Natural killer cell (primary cell): ENCODE measurements around the gene PRB3. TPM values are rescaled to one million over a fixed set of nuclear protein-coding genes. Genes with fewer than 3 reads are reported as not detected.

Experiments used
- ATAC-seq, 3 donors: fragments of 150-1000 bp in 2 of 3; fragments of 200-7000 bp in 1 of 3; cut with Tn5 transposase; 1 replicate in 1 of 3; 2 replicates in 2 of 3; pipeline ENCODE4 v1.10.0; 2021; ENCODE audit warnings: mild to moderate bottlenecking in 2 of 3, moderate library complexity in 2 of 3
- DNase-seq, 2 donors: peaks; one replicate each; pipeline versions ENCODE4 v3.0.0 to v3.0.0-alpha.2; 2013 to 2021; ENCODE audit warnings: mixed read lengths in 1 of 2
- H3K27ac ChIP-seq: one replicate; pipeline ENCODE4 v1.5.1; 2013; ENCODE audit warnings: mild to moderate bottlenecking, low read length
- H3K27me3 ChIP-seq: one replicate; pipeline ENCODE4 v1.6.1; 2013; ENCODE audit warnings: low read length; ENCODE audit not compliant: control insufficient read depth, insufficient read depth
- H3K36me3 ChIP-seq: one replicate; pipeline ENCODE4 v1.6.1; 2013; ENCODE audit warnings: low read length; ENCODE audit not compliant: control insufficient read depth, insufficient read depth
- H3K4me1 ChIP-seq: one replicate; pipeline ENCODE4 v1.6.1; 2013; ENCODE audit warnings: low read length; ENCODE audit not compliant: control insufficient read depth, insufficient read depth
- H3K4me3 ChIP-seq: one replicate; pipeline ENCODE4 v1.5.1; 2013; ENCODE audit warnings: low read length
- H3K9me3 ChIP-seq: one replicate; pipeline ENCODE4 v1.6.1; 2013; ENCODE audit warnings: low read length; ENCODE audit not compliant: control insufficient read depth, insufficient read depth
- H3K27ac Mint-ChIP-seq, 2 donors: one replicate each; pipeline ENCODE4 v1.8.0; 2022; ENCODE audit warnings: mild to moderate bottlenecking in 2 of 2, mixed read lengths in 2 of 2, moderate library complexity in 1 of 2
- H3K27me3 Mint-ChIP-seq, 2 donors: one replicate each; pipeline ENCODE4 v1.8.0; 2022; ENCODE audit warnings: low read depth in 2 of 2, mixed read lengths in 2 of 2
- H3K36me3 Mint-ChIP-seq: one replicate; pipeline ENCODE4 v1.8.0; 2022; ENCODE audit warnings: mixed read lengths
- H3K4me1 Mint-ChIP-seq, 2 donors: one replicate each; pipeline ENCODE4 v1.8.0; 2022; ENCODE audit warnings: mixed read lengths in 2 of 2
- H3K4me3 Mint-ChIP-seq: one replicate; pipeline ENCODE4 v1.8.0; 2022; ENCODE audit warnings: mild to moderate bottlenecking, moderate library complexity, mixed read lengths
- H3K9me3 Mint-ChIP-seq, 2 donors: one replicate each; pipeline ENCODE4 v1.8.0; 2022; ENCODE audit warnings: mixed read lengths in 2 of 2
- CTCF ChIP-seq: fragments of 200-600 bp; IDR thresholded peaks from one replicate; pipeline ENCODE4 v1.8.0; 2022; ENCODE audit warnings: antibody characterized with exemption
- WGBS: methylation state at CpG from one replicate; pipeline ENCODE4 v1.1.7; 2013; ENCODE audit warnings: missing lambda C conversion rate; ENCODE audit not compliant: insufficient coverage; 5-methylcytosine and 5-hydroxymethylcytosine counted together
- intact Hi-C: fragments of 100-400 bp; cut with micrococcal nuclease; formaldehyde crosslinking; loops from one replicate; pipeline ENCODE4 v1.14.2; 2022
- total RNA-seq, 4 donors: library from RNA; stranded (reverse); fragments of 120-200 nt in 1 of 4; gene quantifications; one replicate each; pipeline versions ENCODE4 v1.2.3 to v1.2.4, GENCODE V29; 2013 to 2022

Gene PRB3
- total RNA-seq, 3 donors from 2014 or later (not counting 1 experiment from before 2014, with no cell fraction given): not detected

GRCh38 chr12:11264501-11264900 lies 5.0 kb downstream of the PRB3 start:
- H3K27me3 Mint-ChIP-seq: no peaks in the 10 kb centered on the region
- no peak overlapping the region for H3K27ac Mint-ChIP-seq
- no peak overlapping the region for H3K27ac ChIP-seq
- no peaks in the 10 kb centered on the region for H3K4me1 ChIP-seq
- H3K4me1 Mint-ChIP-seq: no peaks in the 10 kb centered on the region
- WGBS: 100% methylated on average over 1 of the region's 1 CpG
- H3K4me3 Mint-ChIP-seq: no peak overlapping the region
- H3K27me3 ChIP-seq: no peaks in the 10 kb centered on the region
- H3K36me3 Mint-ChIP-seq: peaks cover 12% of the 10 kb centered on the region
- intact Hi-C loops: no loop called here
- H3K36me3 ChIP-seq: no peaks in the 10 kb centered on the region
- no peak for DNase-seq
- H3K4me3 ChIP-seq: no peak overlapping the region
- peaks cover 0 to 4% of the 10 kb centered on the region in 2 donors for H3K9me3 Mint-ChIP-seq
- H3K9me3 ChIP-seq: peaks cover 4% of the 10 kb centered on the region
- no peak for TF ChIP-seq CTCF
- ATAC-seq: no peak

GRCh38 chr12:11246489-11246888 lies 23.0 kb downstream of the PRB3 start:
- WGBS: no CpG with 5 or more reads among the region's 1 CpG
- Histone ChIP-seq H3K4me1 (no peaks in the 10 kb centered on the region), H3K4me3 (no peak overlapping the region), H3K27me3 (no peaks in the 10 kb centered on the region), H3K27ac (no peak overlapping the region), H3K9me3 (peaks cover 3% of the 10 kb centered on the region), H3K36me3 (no peaks in the 10 kb centered on the region)
- H3K27me3 Mint-ChIP-seq: no peaks in the 10 kb centered on the region
- no peak for TF ChIP-seq CTCF
- H3K4me3 Mint-ChIP-seq: no peak overlapping the region
- H3K4me1 Mint-ChIP-seq: no peaks in the 10 kb centered on the region
- intact Hi-C loops: no loop called here
- H3K9me3 Mint-ChIP-seq: peaks cover 2 to 3% of the 10 kb centered on the region in 2 donors
- H3K36me3 Mint-ChIP-seq: no peaks in the 10 kb centered on the region
- H3K27ac Mint-ChIP-seq: no peak overlapping the region
- DNase-seq: no peak
- no peak for ATAC-seq

GRCh38 chr12:11242656-11243055 lies 26.9 kb downstream of the PRB3 start:
- 88% methylated on average over 3 of the region's 3 CpGs for WGBS
- Mint-ChIP-seq H3K27ac (no peak overlapping the region), H3K9me3 (no peaks in the 10 kb centered on the region), H3K4me3 (no peak overlapping the region), H3K27me3 (no peaks in the 10 kb centered on the region), H3K36me3 (no peaks in the 10 kb centered on the region), H3K4me1 (peaks cover 0 to 5% of the 10 kb centered on the region in 2 donors)
- no peak overlapping the region for H3K4me3 ChIP-seq
- DNase-seq (no peak), ATAC-seq (no peak)
- intact Hi-C loops: no loop called here
- no peaks in the 10 kb centered on the region for H3K4me1 ChIP-seq
- H3K36me3 ChIP-seq: no peaks in the 10 kb centered on the region
- H3K27me3 ChIP-seq: no peaks in the 10 kb centered on the region
- H3K9me3 ChIP-seq: no peaks in the 10 kb centered on the region
- no peak for TF ChIP-seq CTCF
- no peak overlapping the region for H3K27ac ChIP-seq

GRCh38 chr12:11240348-11240930 lies 29.1 kb downstream of the PRB3 start:
- H3K36me3 Mint-ChIP-seq: no peaks in the 10 kb centered on the region
- no peak for DNase-seq
- intact Hi-C loops: no loop called here
- Histone ChIP-seq H3K27ac (no peak overlapping the region), H3K9me3 (no peaks in the 10 kb centered on the region), H3K4me3 (no peak overlapping the region), H3K36me3 (no peaks in the 10 kb centered on the region), H3K27me3 (no peaks in the 10 kb centered on the region), H3K4me1 (no peaks in the 10 kb centered on the region)
- H3K27me3 Mint-ChIP-seq: no peaks in the 10 kb centered on the region
- H3K9me3 Mint-ChIP-seq: no peaks in the 10 kb centered on the region
- no peak for TF ChIP-seq CTCF
- H3K27ac Mint-ChIP-seq: no peak overlapping the region
- ATAC-seq: no peak
- H3K4me3 Mint-ChIP-seq: no peak overlapping the region
- peaks cover 0 to 5% of the 10 kb centered on the region in 2 donors for H3K4me1 Mint-ChIP-seq
- 96% methylated on average over 2 of the region's 3 CpGs for WGBS
